NK-92 (cell line): ENCODE measurements around the gene MDN1.

Source experiments
- DNase-seq: peaks from one replicate; lab custom pipeline; 2025; ENCODE audit not compliant: unreplicated experiment; lab: John Stamatoyannopoulos, UW

MDN1 gene

GRCh38 chr6:89703292-89703691 is 116.3 kb downstream of the MDN1 start:
- no peak for DNase-seq

DNA sequence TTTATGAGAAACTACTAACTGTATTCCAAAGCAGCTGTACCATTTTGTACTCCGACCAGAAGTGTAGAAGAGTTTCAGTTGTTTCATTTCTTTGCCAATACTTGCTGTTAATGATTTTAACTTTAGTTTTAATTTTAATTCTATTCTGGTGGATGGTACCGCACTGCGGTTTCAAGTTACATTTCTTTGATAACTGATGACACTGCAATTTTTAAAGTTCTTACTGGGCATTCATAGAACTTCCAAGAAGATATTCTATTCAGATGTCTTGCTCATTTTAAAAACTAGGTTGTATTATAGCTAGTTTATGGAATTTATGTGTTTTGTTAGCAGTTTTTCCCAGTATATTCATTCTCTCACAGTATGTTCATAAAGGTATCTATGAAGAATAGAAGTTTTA is 117.2 kb downstream of the MDN1 start:
- no peak for DNase-seq

GRCh38 chr6:89695667-89696066 is 123.9 kb downstream of the MDN1 start:
- DNase-seq, result no peak

DNA sequence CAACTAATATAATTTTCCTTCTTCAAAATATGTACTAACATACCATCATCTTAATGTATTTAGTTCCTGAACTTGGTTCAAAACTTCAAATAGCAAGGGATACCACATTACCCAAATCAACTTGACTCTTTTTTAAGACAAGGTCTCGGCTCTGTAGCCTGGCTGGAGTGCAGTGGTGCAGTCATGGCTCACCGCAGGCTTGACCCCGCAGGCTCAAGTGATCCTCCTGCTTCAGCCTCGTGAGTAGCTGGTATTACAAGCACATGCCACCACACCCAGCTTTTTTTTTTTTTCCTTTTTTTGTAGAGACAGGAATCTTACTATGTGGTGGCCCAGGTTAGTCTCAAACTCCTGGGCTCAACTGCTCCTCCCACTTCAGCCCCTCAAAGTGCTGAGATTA is 125.2 kb downstream of the MDN1 start:
- no peak for DNase-seq

- DNase-seq, result no peak
Measured at GRCh38 chr6:89693207-89693606, 126.4 kb downstream of the MDN1 start.

GRCh38 chr6:89692256-89692655 is 127.3 kb downstream of the MDN1 start:
- DNase-seq, result no peak

DNA sequence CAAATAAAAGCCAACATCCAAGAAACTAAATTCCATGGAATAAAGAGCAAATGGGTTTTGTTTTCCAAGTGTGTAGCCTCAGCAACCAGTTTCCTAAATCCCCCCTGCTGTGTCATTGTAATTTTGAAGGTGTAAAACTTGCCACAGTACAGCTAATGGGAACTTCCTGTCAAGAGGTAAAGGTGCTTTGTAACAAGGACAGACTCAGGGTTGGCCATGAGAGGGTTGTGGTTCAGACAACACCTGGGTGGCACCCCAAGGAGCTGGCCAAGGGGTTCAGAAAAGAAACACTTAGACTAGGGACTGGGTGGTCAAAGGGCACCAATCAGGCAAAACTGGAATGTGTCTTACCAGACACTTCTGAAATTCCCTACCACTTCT is 128.7 kb downstream of the MDN1 start:
- DNase-seq, result no peak

DNA sequence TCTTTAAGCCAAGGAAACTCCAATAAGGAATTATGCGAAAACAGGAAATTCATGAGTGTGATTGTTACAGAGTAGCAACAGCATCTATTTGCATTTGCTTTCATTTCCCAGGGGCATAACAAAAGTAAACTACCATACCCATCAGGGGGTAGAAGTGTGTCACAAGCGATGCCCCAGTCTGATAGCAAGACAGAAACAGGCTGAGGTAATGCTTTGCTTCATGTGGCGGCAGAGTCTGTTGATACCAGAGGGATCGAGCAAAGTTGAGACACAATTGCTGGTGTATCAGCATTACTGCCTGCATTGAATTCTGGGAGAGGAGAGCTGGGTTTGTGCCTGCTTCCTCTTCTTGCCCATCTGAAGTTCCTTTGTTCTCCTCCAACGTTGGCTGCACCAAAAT is 129.9 kb downstream of the MDN1 start:
- no peak for DNase-seq

- DNase-seq, result no peak
Measured at GRCh38 chr6:89688328-89688727, 131.3 kb downstream of the MDN1 start.

- no peak for DNase-seq
Measured at GRCh38 chr6:89685311-89685710, 134.3 kb downstream of the MDN1 start.

DNA sequence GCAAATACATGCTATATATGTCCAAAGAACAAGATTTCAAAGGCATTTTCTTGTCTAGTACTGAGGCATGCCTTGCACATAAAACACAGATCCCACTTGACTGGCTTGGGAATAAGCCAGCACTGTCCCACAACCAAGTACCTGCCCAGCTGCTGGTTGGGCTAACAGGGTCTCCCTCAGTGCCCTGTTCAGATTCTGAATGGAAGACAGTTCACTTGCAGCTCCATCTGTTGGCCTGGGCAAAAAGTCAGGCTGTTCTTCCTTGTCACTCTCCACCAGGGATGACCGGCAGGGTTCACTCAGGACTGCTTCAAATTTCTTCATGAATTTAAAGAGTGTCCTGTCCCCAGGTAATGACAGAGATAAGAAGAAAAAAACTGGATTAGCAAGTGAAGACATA is 136.6 kb downstream of the MDN1 start:
- DNase-seq, result no peak

DNA sequence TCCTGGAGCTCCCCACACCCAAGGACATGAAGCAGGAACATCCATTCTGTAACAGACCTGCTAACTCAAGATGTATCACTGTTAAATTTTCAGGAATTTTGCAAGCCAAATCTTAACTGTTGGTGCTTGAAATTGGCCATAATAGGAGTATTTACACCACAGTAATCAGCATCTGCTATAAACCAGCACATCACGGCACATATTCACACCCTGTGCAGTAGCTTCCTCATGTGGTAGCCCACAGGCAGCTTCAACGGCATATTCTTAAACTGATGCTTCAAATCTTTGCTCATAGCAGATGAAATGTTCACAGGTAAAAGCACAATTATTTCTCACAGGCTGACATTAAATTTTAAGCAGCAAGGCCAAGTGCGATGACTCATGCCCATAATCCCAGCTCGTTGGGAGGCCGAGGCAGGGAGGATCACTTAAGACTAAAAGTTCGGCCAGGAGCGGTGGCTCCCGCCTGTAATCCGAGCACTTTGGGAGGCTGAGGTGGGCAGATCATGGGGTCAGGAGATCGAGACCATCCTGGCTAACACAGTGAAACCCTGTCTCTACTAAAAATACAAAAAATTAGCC is 137.5 kb downstream of the MDN1 start:
- DNase-seq, result no peak

DNA sequence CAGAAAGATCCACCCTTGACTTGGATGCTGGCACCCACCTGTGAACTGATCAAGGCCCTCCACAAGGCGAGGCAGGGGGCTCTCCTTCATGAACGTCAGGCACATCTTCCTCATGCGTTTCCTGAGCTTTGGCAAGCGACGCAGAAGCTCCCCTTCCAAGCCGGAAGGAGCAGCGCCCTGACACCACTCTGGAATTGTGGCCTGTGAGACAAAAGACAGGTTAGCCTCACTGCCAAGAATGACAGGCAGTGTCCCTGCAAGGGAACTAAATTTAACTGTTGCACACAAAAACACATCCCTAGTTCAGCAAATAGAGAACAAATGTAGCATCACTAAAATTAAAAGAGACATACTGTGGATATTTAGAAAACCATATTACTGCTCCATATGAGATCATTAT is 139.0 kb downstream of the MDN1 start:
- DNase-seq, result no peak

DNA sequence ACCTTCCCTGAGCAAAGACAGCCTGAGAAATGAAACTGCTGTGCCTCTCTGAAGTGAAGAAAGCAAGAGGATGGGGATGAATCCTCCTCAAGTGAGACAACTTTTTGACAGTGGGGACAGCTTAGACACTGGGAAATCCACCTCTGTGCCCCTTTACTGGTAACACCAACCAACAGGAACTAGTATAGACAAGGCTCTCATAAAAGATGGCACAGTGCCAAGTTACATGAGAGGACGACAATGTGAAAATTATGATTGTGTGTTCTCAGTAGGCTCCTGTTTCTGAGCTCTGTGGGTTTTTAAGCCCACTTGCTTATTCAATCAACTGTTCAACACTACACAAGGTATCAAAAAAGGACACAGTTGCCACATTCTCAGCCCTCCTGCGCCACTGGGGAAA is 139.4 kb downstream of the MDN1 start:
- DNase-seq, result no peak

- no peak for DNase-seq
Measured at GRCh38 chr6:89679215-89680120, 140.1 kb downstream of the MDN1 start.

DNA sequence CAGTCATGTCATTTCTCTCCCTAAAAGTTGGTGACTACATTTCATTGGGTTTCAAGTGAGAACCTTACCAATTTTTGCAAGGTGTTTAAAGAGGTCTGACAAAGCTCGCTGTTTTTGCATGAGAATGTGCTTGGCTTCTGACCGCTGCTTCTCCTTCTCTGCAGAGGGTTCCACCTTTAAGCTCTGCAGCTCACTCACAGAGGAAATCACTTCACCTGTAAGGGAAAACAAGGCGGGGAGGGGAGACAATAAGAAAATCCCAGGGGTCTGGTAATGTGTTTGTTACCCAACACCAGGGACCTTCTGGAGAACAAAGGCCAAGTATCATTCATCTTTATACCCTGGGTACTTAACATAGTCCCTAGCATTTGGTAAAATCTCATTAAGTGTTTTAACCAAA is 141.1 kb downstream of the MDN1 start:
- DNase-seq, result no peak

DNA sequence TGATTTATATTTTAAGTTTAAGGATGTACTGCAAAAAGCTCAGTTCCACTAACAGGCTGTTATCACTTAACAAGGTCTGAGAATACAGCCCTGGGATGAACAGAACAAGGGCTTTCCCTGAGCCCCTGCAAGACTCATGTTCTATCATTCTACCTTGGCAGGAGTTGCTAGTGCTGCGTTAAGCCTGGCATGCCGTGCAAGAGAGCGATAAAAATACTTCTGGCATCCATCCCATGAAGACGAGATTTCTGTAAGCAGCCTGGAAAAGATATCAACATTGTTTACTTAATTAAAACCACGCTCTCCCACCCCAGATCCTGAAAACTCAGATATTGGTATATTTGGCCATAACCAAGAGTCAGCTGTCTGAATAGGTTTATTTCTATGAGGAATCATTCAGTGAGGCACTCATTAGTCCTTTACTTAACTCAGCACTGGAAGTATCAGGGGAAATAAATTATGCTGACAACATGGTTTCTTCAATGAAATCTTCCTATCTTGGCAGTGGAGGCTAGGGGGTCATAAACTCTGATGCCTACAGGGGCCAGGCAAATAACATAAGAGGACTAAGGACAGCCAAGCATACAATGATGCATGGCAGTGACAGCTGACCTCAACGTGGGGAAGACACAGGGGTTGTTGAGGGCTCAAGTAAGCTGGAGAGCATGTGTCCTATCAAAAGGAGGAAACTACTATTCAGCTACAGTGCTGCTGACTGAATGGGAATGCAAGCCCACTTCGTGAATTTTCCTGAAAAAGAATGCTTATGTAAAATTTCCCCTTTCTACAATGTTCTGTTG is 143.4 kb downstream of the MDN1 start:
- no peak for DNase-seq

GRCh38 chr6:89670935-89671565 is 148.5 kb downstream of the MDN1 start:
- no peak for DNase-seq

DNA sequence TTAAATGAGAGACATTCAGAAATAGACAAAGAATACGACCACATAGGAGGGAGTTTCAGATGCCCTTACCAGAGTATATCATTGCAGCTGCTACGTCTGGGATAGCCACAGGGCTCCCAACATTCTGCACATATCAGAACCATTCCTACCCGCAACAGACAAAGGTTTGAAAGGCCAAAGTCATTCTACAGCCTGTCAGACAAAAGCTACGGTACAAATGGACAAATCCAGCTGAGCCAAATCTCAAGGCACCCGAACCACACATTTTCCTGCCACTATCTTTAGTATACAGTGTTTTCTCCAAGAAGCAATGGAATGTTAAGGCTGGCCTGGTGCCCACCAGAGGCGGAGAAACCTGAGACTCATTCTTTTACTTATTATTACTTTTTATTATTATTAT is 150.6 kb downstream of the MDN1 start:
- DNase-seq, result no peak

DNA sequence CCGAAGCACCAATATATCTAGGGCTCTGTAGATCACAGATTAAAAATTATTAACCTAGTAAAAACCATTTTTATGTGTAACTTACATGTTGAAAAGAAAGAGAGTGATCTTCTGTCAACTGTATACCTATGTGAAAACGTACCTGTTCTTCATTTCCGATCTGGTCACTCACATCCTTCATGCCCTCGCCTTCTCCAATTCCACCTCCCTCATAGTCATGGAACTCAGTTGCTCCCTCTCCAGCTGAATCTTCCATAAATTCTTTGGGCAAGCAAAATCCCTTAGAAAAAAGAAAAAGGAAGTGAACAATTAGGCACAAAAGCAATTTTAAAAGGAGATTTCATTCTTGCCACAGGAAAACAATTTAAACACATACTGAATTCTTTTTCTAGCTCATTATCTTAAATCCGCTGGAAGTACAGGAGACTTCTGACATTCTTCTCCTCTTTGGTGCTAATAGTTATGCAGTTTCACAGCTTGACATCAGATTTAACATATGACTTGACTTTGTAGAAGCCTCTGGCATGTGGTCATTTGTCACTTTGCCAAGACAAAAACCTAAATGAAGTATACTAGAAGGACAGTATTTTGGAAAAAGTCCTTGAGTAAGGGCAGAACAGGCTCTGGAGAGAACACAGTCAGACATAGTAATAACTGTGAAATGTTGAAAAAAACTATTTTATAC is 151.6 kb downstream of the MDN1 start:
- DNase-seq, result no peak

- DNase-seq, result no peak
Measured at GRCh38 chr6:89662659-89663223, 156.9 kb downstream of the MDN1 start.
